Fibroblast of mammary gland (primary cell): ENCODE results near the gene BOK.
"Not testable (repeated sequence)": the region's sequence is repeated elsewhere in the genome, so short reads cannot be mapped to it uniquely, and the experiment has no call there.

Experiments
- DNase-seq: peaks from one replicate; pipeline ENCODE4 v3.0.0-alpha.2; 2010; ENCODE audit warnings: low read depth
- H3K4me3 ChIP-seq: 2 replicates; pipeline ENCODE4 v1.5.1; 2011; ENCODE audit warnings: low read depth, mild to moderate bottlenecking, low read length, moderate library complexity; ENCODE audit not compliant: control insufficient read depth
- TF ChIP-seq, protein P1 (sequence below): conservative IDR thresholded peaks from 2 replicates; pipeline ENCODE4 v1.5.1; 2011; ENCODE audit warnings: low read depth, low read length, inconsistent platforms; ENCODE audit not compliant: control insufficient read depth, insufficient read depth

Gene BOK

GRCh38 chr2:241582806-241583205, 24.3 kb downstream of the BOK start:
- no peak for DNase-seq
- H3K4me3 ChIP-seq: no peak overlapping the region
- TF ChIP-seq, protein P1, sequence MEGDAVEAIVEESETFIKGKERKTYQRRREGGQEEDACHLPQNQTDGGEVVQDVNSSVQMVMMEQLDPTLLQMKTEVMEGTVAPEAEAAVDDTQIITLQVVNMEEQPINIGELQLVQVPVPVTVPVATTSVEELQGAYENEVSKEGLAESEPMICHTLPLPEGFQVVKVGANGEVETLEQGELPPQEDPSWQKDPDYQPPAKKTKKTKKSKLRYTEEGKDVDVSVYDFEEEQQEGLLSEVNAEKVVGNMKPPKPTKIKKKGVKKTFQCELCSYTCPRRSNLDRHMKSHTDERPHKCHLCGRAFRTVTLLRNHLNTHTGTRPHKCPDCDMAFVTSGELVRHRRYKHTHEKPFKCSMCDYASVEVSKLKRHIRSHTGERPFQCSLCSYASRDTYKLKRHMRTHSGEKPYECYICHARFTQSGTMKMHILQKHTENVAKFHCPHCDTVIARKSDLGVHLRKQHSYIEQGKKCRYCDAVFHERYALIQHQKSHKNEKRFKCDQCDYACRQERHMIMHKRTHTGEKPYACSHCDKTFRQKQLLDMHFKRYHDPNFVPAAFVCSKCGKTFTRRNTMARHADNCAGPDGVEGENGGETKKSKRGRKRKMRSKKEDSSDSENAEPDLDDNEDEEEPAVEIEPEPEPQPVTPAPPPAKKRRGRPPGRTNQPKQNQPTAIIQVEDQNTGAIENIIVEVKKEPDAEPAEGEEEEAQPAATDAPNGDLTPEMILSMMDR: no peak

GRCh38 chr2:241584436-241584835, 25.9 kb downstream of the BOK start:
- TF ChIP-seq, protein P1: no peak
- DNase-seq: peak; percentile 58

GRCh38 chr2:241586564-241587264, 28.2 kb downstream of the BOK start:
- TF ChIP-seq, protein P1: no peak
- H3K4me3 ChIP-seq: no peak overlapping the region
- no peak for DNase-seq

More at GRCh38 chr2:241584436-241584835, 25.9 kb downstream of the BOK start:
- no peak overlapping the region for H3K4me3 ChIP-seq

- not testable (repeated sequence) for DNase-seq, H3K4me3 ChIP-seq
Observed at GRCh38 chr2:241589863-241590262, 31.3 kb downstream of the BOK start.

DNA sequence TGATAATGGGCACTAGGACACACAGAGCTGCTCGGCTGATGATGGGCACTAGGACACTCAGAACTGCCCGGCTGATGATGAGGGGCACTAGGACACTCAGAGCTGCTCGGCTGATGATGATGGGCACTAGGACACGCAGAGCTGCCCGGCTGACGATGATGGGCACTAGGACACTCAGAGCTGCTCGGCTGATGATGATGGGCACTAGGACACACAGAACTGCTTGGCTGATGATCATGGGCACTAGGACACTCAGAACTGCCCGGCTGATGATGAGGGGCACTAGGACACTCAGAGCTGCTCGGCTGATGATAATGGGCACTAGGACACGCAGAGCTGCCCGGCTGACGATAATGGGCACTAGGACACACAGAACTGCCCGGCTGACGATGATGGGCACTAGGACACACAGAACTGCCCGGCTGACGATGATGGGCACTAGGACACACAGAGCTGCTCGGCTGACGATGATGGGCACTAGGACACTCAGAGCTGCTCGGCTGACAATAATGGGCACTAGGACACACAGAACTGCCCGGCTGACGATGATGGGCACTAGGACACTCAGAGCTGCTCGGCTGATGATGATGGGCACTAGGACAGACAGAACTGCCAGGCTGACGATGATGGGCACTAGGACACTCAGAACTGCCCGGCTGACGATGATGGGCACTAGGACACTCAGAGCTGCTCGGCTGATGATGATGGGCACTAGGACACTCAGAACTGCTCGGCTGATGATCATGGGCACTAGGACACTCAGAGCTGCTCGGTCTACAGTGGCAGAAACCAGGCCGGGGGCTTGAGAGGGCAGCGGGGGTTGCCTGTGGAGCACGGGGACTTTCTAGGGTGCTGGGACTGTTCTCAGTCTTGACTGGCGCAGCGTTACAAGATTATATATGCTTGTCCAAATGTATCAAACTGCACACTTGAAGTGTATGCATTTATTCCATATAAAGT, 32.2 kb downstream of the BOK start:
- H3K4me3 ChIP-seq: not testable (repeated sequence)

DNA sequence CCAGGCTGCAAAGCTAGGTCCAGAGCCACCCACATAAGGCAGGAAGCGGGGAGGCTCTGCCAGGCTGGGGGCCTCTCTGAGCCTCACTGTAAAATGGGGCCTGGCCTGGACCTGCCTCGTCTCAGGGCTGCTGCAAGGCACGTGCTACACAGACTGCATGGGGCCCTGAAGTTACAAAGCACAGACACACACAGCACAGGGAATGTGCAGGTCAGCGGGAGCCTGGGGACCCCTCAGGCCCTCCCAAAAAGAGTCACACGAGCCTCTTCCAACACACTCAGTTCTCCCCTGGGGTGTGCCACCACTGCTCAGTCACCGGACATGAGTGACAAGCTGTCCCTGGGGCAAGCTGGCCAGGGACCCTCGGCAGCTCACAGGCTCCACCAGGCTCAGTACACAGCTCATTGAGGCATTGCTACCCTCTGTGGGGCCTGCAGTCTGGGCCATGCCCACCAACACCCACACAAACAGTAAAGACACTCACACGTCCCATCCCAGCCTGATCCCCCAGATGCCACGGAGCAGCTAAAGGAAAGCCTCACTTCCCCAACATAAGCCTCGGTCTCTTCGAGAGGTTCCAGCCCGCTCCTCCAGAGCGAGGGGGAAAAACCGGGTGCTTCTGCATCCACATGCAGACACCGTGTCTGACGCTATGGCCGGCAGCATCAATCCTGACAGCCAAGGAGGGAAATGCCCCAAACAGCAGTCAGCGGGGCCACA, 33.7 kb downstream of the BOK start:
- TF ChIP-seq, protein P1: no peak
- DNase-seq: no peak
- no peak overlapping the region for H3K4me3 ChIP-seq

More for the DNA sequence above, 32.2 kb downstream of the BOK start:
- not testable (repeated sequence) for DNase-seq

DNA sequence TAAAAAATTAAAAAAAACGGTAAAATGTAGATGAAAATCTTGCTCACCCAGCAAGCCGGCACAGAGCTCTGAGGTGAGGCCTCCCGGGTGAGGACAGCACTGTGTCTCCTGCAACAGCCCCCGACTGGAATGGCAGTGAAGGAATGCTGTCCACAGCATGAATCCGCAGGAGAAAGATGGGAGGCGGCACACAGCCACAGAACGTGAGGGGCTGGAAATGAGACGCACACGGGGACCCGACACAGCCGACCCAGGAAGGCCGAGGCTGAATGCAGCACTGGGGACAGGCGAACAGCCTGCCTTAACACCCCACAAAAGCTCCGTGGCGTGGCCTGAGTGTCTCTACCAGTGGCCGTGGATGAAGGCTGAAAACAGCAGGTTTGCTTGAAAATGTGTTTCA, 34.7 kb downstream of the BOK start:
- no peak overlapping the region for H3K4me3 ChIP-seq
- TF ChIP-seq, protein P1: no peak
- DNase-seq: no peak
